Prostate gland (tissue), 2 donors: Measurements from ENCODE around the gene NSMCE4A. TPM values are rescaled to one million over a fixed set of nuclear protein-coding genes. Genes with fewer than 3 reads are reported as not detected.

Source experiments
- DNase-seq: peaks from one replicate; pipeline ENCODE4 v3.0.0-alpha.2; 2019; ENCODE audit warnings: low spot score
- H3K27ac ChIP-seq, 2 donors: fragments of 200-600 bp; sonication (generic); 2 replicates each; pipeline ENCODE4 v1.5.1; 2017 to 2019
- H3K27me3 ChIP-seq: fragments of 200-600 bp; sonication (generic); replicated peaks from 2 replicates; pipeline ENCODE4 v1.5.1; 2019; ENCODE audit not compliant: insufficient read depth
- H3K36me3 ChIP-seq, 2 donors: fragments of 200-600 bp; sonication (generic); 1 replicate in 1 of 2; 2 replicates in 1 of 2; pipeline versions ENCODE4 v1.5.1 to v1.8.1; 2017 to 2019
- H3K4me1 ChIP-seq: fragments of 200-600 bp; sonication (generic); replicated peaks from 2 replicates; pipeline ENCODE4 v1.5.1; 2019
- H3K4me3 ChIP-seq, 2 donors: fragments of 200-600 bp; sonication (generic); 2 replicates each; pipeline ENCODE4 v1.5.1; 2017 to 2019
- H3K9me3 ChIP-seq: fragments of 200-600 bp; sonication (generic); 2 replicates; pipeline ENCODE4 v1.5.1; 2017
- POLR2A ChIP-seq: fragments of 450-650 bp; IDR thresholded peaks from one replicate; pipeline ENCODE4 v1.6.1; 2016; ENCODE audit warnings: antibody characterized with exemption, mild to moderate bottlenecking
- POLR2AphosphoS5 ChIP-seq: sonication (generic); formaldehyde crosslinking; IDR thresholded peaks from one replicate; pipeline ENCODE4 v1.6.1; 2017; ENCODE audit warnings: antibody characterized with exemption
- WGBS: methylation state at CpG from one replicate; pipeline ENCODE4 v1.1.5; 2018; 5-methylcytosine and 5-hydroxymethylcytosine counted together
- intact Hi-C: fragments of 100-400 bp; cut with DNase I; formaldehyde crosslinking; loops from one replicate; pipeline ENCODE4 v1.14.2; 2022
- total RNA-seq, 2 donors: library from RNA; depleted of rRNA; stranded (reverse); fragments of >200 nt; gene quantifications; one replicate each; pipeline ENCODE4 v1.1.0, GENCODE V29; 2016
- TF ChIP-seq, protein P1 (sequence below), 4 experiments: fragments of 200-600 bp in 2 of 4; fragments of 450-650 bp in 2 of 4; sonication (generic) in 2 of 4; IDR thresholded peaks; 1 replicate in 3 of 4; 2 replicates in 1 of 4; pipeline ENCODE4 v1.5.1; 2016 to 2019; ENCODE audit warnings: antibody characterized with exemption in 4 of 4, mild to moderate bottlenecking in 2 of 4, moderate library complexity in 2 of 4

Gene NSMCE4A
- total RNA-seq, 2 donors from 2014 or later = 90.1 to 105 TPM

DNA sequence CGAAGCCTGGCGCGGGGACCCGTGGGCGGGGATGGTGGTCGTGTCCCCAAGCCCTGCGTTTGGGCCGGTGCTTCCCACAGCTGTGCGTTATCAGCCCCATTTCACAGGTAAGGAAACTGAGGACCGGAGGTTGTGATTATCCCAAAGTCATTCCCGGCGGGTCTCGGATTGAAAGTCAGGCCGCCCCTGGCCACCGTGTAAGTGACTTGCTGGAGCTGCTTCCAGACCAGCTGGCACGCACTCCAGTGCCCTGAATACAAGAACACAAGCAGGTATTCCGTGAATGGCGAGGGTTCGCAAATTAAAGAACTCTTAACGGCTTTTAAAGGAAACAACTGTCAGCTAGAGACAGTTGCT is 46.5 kb downstream of the NSMCE4A start:
- TF ChIP-seq POLR2A (no peak), POLR2AphosphoS5 (no peak)
- TF ChIP-seq, protein P1, sequence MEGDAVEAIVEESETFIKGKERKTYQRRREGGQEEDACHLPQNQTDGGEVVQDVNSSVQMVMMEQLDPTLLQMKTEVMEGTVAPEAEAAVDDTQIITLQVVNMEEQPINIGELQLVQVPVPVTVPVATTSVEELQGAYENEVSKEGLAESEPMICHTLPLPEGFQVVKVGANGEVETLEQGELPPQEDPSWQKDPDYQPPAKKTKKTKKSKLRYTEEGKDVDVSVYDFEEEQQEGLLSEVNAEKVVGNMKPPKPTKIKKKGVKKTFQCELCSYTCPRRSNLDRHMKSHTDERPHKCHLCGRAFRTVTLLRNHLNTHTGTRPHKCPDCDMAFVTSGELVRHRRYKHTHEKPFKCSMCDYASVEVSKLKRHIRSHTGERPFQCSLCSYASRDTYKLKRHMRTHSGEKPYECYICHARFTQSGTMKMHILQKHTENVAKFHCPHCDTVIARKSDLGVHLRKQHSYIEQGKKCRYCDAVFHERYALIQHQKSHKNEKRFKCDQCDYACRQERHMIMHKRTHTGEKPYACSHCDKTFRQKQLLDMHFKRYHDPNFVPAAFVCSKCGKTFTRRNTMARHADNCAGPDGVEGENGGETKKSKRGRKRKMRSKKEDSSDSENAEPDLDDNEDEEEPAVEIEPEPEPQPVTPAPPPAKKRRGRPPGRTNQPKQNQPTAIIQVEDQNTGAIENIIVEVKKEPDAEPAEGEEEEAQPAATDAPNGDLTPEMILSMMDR (IDR thresholded peaks at IDR 0.05) = no peak

DNA sequence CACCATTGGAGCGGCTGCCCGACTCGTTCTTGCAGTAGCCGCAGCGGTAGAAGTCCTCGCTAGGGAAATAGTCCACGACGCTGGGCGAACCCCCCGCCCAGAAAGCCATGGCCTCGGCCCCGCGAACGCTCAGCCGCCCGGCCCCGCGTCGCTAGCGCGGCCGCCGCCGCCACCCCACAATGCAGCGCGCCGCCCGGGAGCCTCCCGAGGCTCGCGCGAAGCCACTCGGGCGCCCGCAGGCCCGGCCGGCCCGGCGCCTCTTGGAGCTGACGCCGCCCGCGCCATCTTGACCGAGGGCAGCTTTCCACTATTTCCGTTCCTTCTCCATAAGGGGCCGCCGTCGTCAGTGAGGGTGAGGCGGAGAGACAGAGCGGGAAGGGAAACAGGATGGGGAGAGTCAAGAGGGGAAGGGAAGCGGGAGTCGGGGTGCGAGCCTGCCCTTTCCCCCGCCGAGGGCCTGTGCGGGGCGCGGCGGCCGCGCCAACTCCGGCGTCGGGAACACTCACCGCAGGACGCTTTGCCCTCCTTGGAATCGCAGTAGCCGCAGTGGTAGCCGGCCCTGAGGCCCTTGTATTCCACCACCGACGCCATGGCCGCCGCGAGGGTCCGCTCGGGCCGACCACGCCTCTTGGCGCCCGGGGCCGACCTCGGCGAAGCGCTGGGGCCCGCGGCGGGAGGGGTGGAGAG is 47.0 kb downstream of the NSMCE4A start, which contains the start of gene ATE1:
Gene ATE1 (minus strand): TSS at position 191 of the 687 bp plus-strand sequence. CDS start 82 bp downstream, at position 109.
- Histone ChIP-seq H3K36me3 (no peaks in the 10 kb centered on the region), H3K4me1 (peaks cover 4% of the 10 kb centered on the region), H3K27ac (peak within 1 kb of the TSS; percentile 99 to 100), H3K27me3 (no peaks in the 10 kb centered on the region), H3K9me3 (no peaks in the 10 kb centered on the region), H3K4me3 (peak within 1 kb of the TSS; percentile 97 to 98)
- TF ChIP-seq, protein P1 (IDR thresholded peaks at IDR 0.05) = peak in 2 of 4 experiments; percentile 27 to 29
- TF ChIP-seq POLR2AphosphoS5 (peak; percentile 86), POLR2A (peak; percentile 83)
- intact Hi-C loops = loop anchor here (2.0 to 5.0 kb wide), 2 partner anchors 44 to 185 kb away; no protein-coding TSS in a partner anchor
- DNase-seq = peak; percentile 89
- WGBS = under 1% methylated on average over 44 of the region's 87 CpGs

More for the DNA sequence above, 46.5 kb downstream of the NSMCE4A start:
- no peaks in the 10 kb centered on the region for H3K27me3 ChIP-seq
- intact Hi-C loops = loop anchor here (5.0 kb wide), 1 partner anchor 44 kb away; no protein-coding TSS in a partner anchor
- no peaks in the 10 kb centered on the region for H3K36me3 ChIP-seq
- WGBS = 2% methylated on average over 16 of the region's 20 CpGs
- H3K27ac ChIP-seq = peak overlapping the region; percentile 99 to 100
- H3K4me1 ChIP-seq = peaks cover 4% of the 10 kb centered on the region
- peak; percentile 51 for DNase-seq
- H3K4me3 ChIP-seq = peak overlapping the region; percentile 97 to 98
- no peaks in the 10 kb centered on the region for H3K9me3 ChIP-seq

DNA sequence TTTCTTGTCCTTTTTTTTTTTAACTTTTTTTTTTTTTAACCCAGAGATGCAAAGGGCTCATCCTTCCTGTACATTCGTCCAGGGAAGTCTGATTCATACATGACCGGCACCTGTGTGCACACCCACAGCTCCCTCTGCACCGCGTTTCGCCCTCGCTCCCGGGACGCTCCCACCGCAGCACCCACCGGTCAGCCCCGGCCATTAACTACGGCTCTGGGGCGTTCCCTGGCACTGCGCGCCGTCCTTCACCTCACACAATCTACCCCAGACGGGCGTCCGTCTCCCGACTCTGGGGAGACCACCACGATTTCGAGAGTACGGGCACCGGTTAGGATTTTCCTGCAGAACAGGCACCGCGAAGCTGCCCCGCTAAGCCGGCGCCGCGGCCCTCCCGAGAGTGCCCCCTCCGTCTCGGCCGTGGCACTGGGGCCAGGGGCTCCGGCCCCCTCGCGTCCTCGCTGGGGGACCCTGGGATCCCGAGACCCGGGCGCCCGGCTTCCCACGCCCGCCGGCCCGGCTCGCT is 47.6 kb downstream of the NSMCE4A start:
- intact Hi-C loops = loop anchor here (2.0 to 5.0 kb wide), 2 partner anchors 45 to 185 kb away; no protein-coding TSS in a partner anchor
- TF ChIP-seq POLR2A = peak; percentile 45
- TF ChIP-seq, protein P1 (IDR thresholded peaks at IDR 0.05) = no peak
- no peaks in the 10 kb centered on the region for H3K27me3 ChIP-seq

DNA sequence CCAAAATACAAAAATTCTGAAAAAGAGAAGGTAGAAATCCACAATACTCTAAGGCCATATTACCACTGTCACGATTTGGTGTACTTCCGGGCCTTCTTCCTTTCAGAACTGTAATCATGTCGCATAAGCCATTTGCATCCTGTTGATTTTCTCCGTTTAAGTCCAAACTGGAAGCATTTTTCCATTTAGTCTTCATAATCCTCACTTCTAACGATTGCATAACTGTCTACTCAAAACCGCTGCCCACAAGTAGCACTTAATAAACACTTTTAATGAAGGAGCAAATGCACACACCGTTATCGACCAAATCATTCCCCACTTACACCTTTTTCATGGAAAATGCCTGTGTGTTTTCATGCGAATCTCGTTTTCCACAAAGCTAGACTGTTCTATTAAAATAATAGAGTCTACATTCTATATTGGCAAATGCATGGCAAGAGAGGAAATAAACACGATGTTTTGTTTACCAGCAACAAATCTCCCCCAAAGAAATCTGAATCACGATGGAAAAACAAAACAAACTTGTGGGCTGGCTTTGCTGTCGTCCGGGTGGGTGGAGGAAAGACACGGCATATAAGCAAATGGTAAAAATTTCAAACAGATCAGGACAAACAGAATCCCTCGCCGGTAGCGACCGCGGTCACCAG is 48.2 kb downstream of the NSMCE4A start:
- Histone ChIP-seq H3K4me3 (peak overlapping the region; percentile 97 to 98), H3K4me1 (peaks cover 4% of the 10 kb centered on the region), H3K9me3 (no peaks in the 10 kb centered on the region), H3K36me3 (no peaks in the 10 kb centered on the region), H3K27ac (peak overlapping the region; percentile 99 to 100), H3K27me3 (no peaks in the 10 kb centered on the region)
- DNase-seq = no peak
- TF ChIP-seq POLR2A (no peak), POLR2AphosphoS5 (peak; percentile 32)
- WGBS = 1% methylated on average over 20 of the region's 20 CpGs
- intact Hi-C loops = loop anchor here (2.0 to 5.0 kb wide), 2 partner anchors 46 to 186 kb away; no protein-coding TSS in a partner anchor

More for the DNA sequence above, 47.6 kb downstream of the NSMCE4A start:
- Histone ChIP-seq H3K4me3 (peak overlapping the region; percentile 97 to 98), H3K9me3 (no peaks in the 10 kb centered on the region), H3K27ac (peak overlapping the region; percentile 99 to 100), H3K36me3 (no peaks in the 10 kb centered on the region), H3K4me1 (peaks cover 4% of the 10 kb centered on the region)
- under 1% methylated on average over 42 of the region's 48 CpGs for WGBS
- peak; percentile 46 for DNase-seq

DNA sequence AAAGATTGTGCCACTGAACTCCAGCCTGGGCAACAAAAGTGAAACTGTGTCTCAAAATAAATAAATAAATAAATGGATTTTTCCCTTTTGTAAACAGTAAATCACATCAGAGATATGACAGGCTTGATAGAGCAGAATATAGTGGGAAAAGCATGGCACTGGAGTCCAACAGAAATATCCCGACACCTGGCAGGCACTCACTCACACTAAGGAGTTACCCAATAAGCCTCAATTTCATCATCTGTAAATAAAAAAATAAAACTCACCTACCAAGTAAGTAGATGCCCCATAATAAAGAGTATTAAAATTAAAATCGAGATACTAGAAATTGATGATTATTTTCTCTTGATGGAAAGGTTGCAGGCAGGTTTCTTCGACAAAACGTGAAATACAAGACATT is 48.9 kb downstream of the NSMCE4A start:
- WGBS = 70% methylated on average over 4 of the region's 4 CpGs
- Histone ChIP-seq H3K4me3 (no peak overlapping the region), H3K36me3 (no peaks in the 10 kb centered on the region), H3K4me1 (peaks cover 4% of the 10 kb centered on the region), H3K9me3 (no peaks in the 10 kb centered on the region), H3K27me3 (no peaks in the 10 kb centered on the region), H3K27ac (peak overlapping the region in 1 of 2 donors; percentile 99)
- TF ChIP-seq POLR2AphosphoS5 = no peak
- intact Hi-C loops = loop anchor here (2.0 to 5.0 kb wide), 2 partner anchors 46 to 187 kb away; no protein-coding TSS in a partner anchor
- no peak for DNase-seq
